Forelimb muscle (tissue), 1 donor: Measurements from ENCODE around the gene RNF214. TPM values are rescaled to one million over a fixed set of nuclear protein-coding genes. Genes with fewer than 3 reads are reported as not detected.
"Not testable (repeated sequence)": the region's sequence is repeated elsewhere in the genome, so short reads cannot be mapped to it uniquely, and the experiment has no call there.

Experiments used
- DNase-seq: peaks from one replicate; pipeline ENCODE4 v3.0.0-alpha.2; 2013; ENCODE audit warnings: low read depth
- polyA plus RNA-seq: library from polyadenylated mRNA; unstranded; fragments of 120-200 nt; gene quantifications from one replicate; pipeline ENCODE4 v1.2.1, GENCODE V29; 2013; ENCODE audit not compliant: insufficient read length

The RNF214 gene
- polyA plus RNA-seq, 1 donor: 17.8 TPM

GRCh38 chr11:117197516-117198456, 34.7 kb upstream of the RNF214 start:
- no peak for DNase-seq

- no peak for DNase-seq
These were observed 33.9 kb upstream of the RNF214 start for GRCh38 chr11:117198613-117199012.

- DNase-seq: no peak
These were observed 33.2 kb upstream of the RNF214 start, which contains the start of gene TAGLN for GRCh38 chr11:117199053-117199915. Gene TAGLN (plus strand): TSS chr11:117199370. CDS start chr11:117203014, 3,644 bp downstream.

- no peak for DNase-seq
These were observed 32.3 kb upstream of the RNF214 start for GRCh38 chr11:117199916-117200812.

- DNase-seq: no peak
These were observed 31.4 kb upstream of the RNF214 start for GRCh38 chr11:117200813-117201657.

- no peak for DNase-seq
These were observed 30.7 kb upstream of the RNF214 start for GRCh38 chr11:117201658-117202305.

GRCh38 chr11:117202386-117203068, 29.9 kb upstream of the RNF214 start:
- no peak for DNase-seq

GRCh38 chr11:117203069-117203407, 29.4 kb upstream of the RNF214 start:
- no peak for DNase-seq

- DNase-seq: no peak
These were observed 28.0 kb upstream of the RNF214 start for GRCh38 chr11:117204283-117205080.

GRCh38 chr11:117205211-117205818, 27.2 kb upstream of the RNF214 start:
- no peak for DNase-seq

- DNase-seq: not testable (repeated sequence)
These were observed 26.4 kb upstream of the RNF214 start for GRCh38 chr11:117206111-117206510.

GRCh38 chr11:117206859-117207258, 25.6 kb upstream of the RNF214 start:
- not testable (repeated sequence) for DNase-seq

- not testable (repeated sequence) for DNase-seq
These were observed 25.0 kb upstream of the RNF214 start for GRCh38 chr11:117207481-117207880.

GRCh38 chr11:117208710-117209109, 23.8 kb upstream of the RNF214 start:
- DNase-seq: not testable (repeated sequence)

GRCh38 chr11:117209351-117210125, 22.9 kb upstream of the RNF214 start:
- not testable (repeated sequence) for DNase-seq

- DNase-seq: no peak
These were observed 21.9 kb upstream of the RNF214 start for GRCh38 chr11:117210620-117211019.

- DNase-seq: no peak
These were observed 19.6 kb upstream of the RNF214 start for GRCh38 chr11:117212697-117213355.
